H9 (cell line): ENCODE results near the gene KDM2B. TPM values are rescaled to one million over a fixed set of nuclear protein-coding genes. Genes with fewer than 3 reads are reported as not detected.

ENCODE experiments used
- DNase-seq: peaks from one replicate; pipeline ENCODE4 v3.0.0-alpha.2; 2017
- H2AFZ ChIP-seq: one replicate; pipeline ENCODE4 v1.6.1; 2013; ENCODE audit warnings: mild to moderate bottlenecking, low read length, control low read depth, moderate library complexity
- H2AK5ac ChIP-seq: 2 replicates; pipeline ENCODE4 v1.6.1; 2013; ENCODE audit warnings: low read length, control low read depth, mixed read lengths; ENCODE audit not compliant: insufficient read length
- H2BK120ac ChIP-seq: one replicate; pipeline ENCODE4 v1.6.1; 2013; ENCODE audit warnings: low read depth, mild to moderate bottlenecking, low read length, control low read depth, inconsistent platforms; ENCODE audit not compliant: poor library complexity, severe bottlenecking
- H2BK12ac ChIP-seq: 2 replicates; pipeline ENCODE4 v1.6.1; 2013; ENCODE audit warnings: low read length, control low read depth, mixed read lengths, low read depth; ENCODE audit not compliant: insufficient read length
- H2BK15ac ChIP-seq: 2 replicates; pipeline ENCODE4 v1.6.1; 2013; ENCODE audit warnings: low read depth, low read length, control low read depth
- H2BK20ac ChIP-seq: one replicate; pipeline ENCODE4 v1.6.1; 2013; ENCODE audit warnings: low read depth, mild to moderate bottlenecking, low read length, control low read depth, inconsistent platforms; ENCODE audit not compliant: poor library complexity, severe bottlenecking
- H2BK5ac ChIP-seq: 2 replicates; pipeline ENCODE4 v1.6.1; 2013; ENCODE audit warnings: low read length, control low read depth, mixed read lengths; ENCODE audit not compliant: insufficient read length
- H3K14ac ChIP-seq: 2 replicates; pipeline ENCODE4 v1.6.1; 2013; ENCODE audit warnings: low read length, control low read depth; ENCODE audit not compliant: insufficient read depth
- H3K18ac ChIP-seq: 2 replicates; pipeline ENCODE4 v1.6.1; 2013; ENCODE audit warnings: low read depth, mild to moderate bottlenecking, mixed read lengths, low read length, control low read depth; ENCODE audit not compliant: insufficient read length
- H3K23ac ChIP-seq: 2 replicates; pipeline ENCODE4 v1.6.1; 2013; ENCODE audit warnings: low read length, control low read depth, mixed read lengths, low read depth; ENCODE audit not compliant: insufficient read length
- H3K23me2 ChIP-seq: 2 replicates; pipeline ENCODE4 v1.6.1; 2013; ENCODE audit warnings: low read depth, mild to moderate bottlenecking, mixed read lengths, low read length, control low read depth; ENCODE audit not compliant: insufficient read length, poor library complexity, severe bottlenecking
- H3K27ac ChIP-seq: 2 replicates; pipeline ENCODE4 v1.5.1; 2013; ENCODE audit warnings: low read length, control low read depth, mixed read lengths, low read depth; ENCODE audit not compliant: insufficient read length
- H3K27me3 ChIP-seq: 2 replicates; pipeline ENCODE4 v1.6.1; 2013; ENCODE audit warnings: low read length, control low read depth, inconsistent platforms; ENCODE audit not compliant: insufficient read depth
- H3K4ac ChIP-seq: 2 replicates; pipeline ENCODE4 v1.6.1; 2013; ENCODE audit warnings: low read depth, mild to moderate bottlenecking, control low read depth, inconsistent platforms, low read length, moderate library complexity
- H3K4me1 ChIP-seq: 2 replicates; pipeline ENCODE4 v1.6.1; 2013; ENCODE audit warnings: low read length, control low read depth, inconsistent platforms; ENCODE audit not compliant: insufficient read depth
- H3K4me2 ChIP-seq: 2 replicates; pipeline ENCODE4 v1.6.1; 2013; ENCODE audit warnings: low read length, control low read depth, mixed read lengths; ENCODE audit not compliant: insufficient read length, insufficient read depth
- H3K56ac ChIP-seq: 2 replicates; pipeline ENCODE4 v1.6.1; 2013; ENCODE audit warnings: low read depth, mild to moderate bottlenecking, mixed read lengths, low read length, control low read depth; ENCODE audit not compliant: insufficient read length
- H3K79me1 ChIP-seq: 2 replicates; pipeline ENCODE4 v1.6.1; 2013; ENCODE audit warnings: low read depth, mild to moderate bottlenecking, moderate library complexity, low read length, control low read depth, inconsistent platforms; ENCODE audit not compliant: insufficient read depth, poor library complexity, severe bottlenecking
- H3K79me2 ChIP-seq: 2 replicates; pipeline ENCODE4 v1.6.1; 2013; ENCODE audit warnings: low read length, control low read depth, inconsistent platforms; ENCODE audit not compliant: insufficient read depth
- H3K9ac ChIP-seq: 2 replicates; pipeline ENCODE4 v1.6.1; 2013; ENCODE audit warnings: low read length, control low read depth, mixed read lengths; ENCODE audit not compliant: insufficient read length; ENCODE audit errors: extremely low read depth
- H3K9me3 ChIP-seq: one replicate; pipeline ENCODE4 v1.6.1; 2013; ENCODE audit warnings: low read depth, low read length, inconsistent platforms; ENCODE audit not compliant: control insufficient read depth
- H3T11ph ChIP-seq: one replicate; pipeline ENCODE4 v1.6.1; 2013; ENCODE audit warnings: mild to moderate bottlenecking, low read length, control low read depth, inconsistent platforms
- H4K20me1 ChIP-seq: one replicate; pipeline ENCODE4 v1.6.1; 2013; ENCODE audit not compliant: control insufficient read depth, insufficient read length, insufficient read depth
- H4K5ac ChIP-seq: 2 replicates; pipeline ENCODE4 v1.6.1; 2013; ENCODE audit warnings: low read depth, mild to moderate bottlenecking, mixed read lengths, low read length, control low read depth; ENCODE audit not compliant: insufficient read length
- H4K8ac ChIP-seq: replicated peaks from 2 replicates; pipeline ENCODE4 v1.6.1; 2013; ENCODE audit warnings: low read length, control low read depth, mixed read lengths, low read depth; ENCODE audit not compliant: insufficient read length
- H4K91ac ChIP-seq: 2 replicates; pipeline ENCODE4 v1.6.1; 2013; ENCODE audit warnings: low read depth, mild to moderate bottlenecking, moderate library complexity, mixed read lengths, low read length, control low read depth; ENCODE audit not compliant: insufficient read length
- H3K27ac Mint-ChIP-seq, 3 experiments: 2 replicates in 2 of 3; 3 replicates in 1 of 3; pipeline ENCODE4 v1.8.0; 2020 to 2021; ENCODE audit warnings: mixed read lengths in 3 of 3, mild to moderate bottlenecking in 1 of 3, moderate library complexity in 1 of 3
- H3K27me3 Mint-ChIP-seq: 2 replicates; pipeline ENCODE4 v1.8.0; 2021; ENCODE audit warnings: low read depth, mild to moderate bottlenecking, moderate library complexity, mixed read lengths
- H3K36me3 Mint-ChIP-seq, 3 experiments: 2 replicates in 2 of 3; 3 replicates in 1 of 3; pipeline ENCODE4 v1.8.0; 2020 to 2021; ENCODE audit warnings: low read depth in 3 of 3, mixed read lengths in 3 of 3; ENCODE audit not compliant: insufficient read depth in 1 of 3
- H3K4me1 Mint-ChIP-seq, 2 experiments: 2 replicates each; pipeline ENCODE4 v1.8.0; 2020; ENCODE audit warnings: mixed read lengths in 2 of 2
- H3K4me3 Mint-ChIP-seq, 2 experiments: 2 replicates in 1 of 2; 3 replicates in 1 of 2; pipeline ENCODE4 v1.8.0; 2020 to 2021; ENCODE audit warnings: mild to moderate bottlenecking in 2 of 2, mixed read lengths in 2 of 2, moderate library complexity in 1 of 2
- H3K9me3 Mint-ChIP-seq, 2 experiments: 2 replicates in 1 of 2; 3 replicates in 1 of 2; pipeline ENCODE4 v1.8.0; 2020; ENCODE audit warnings: mild to moderate bottlenecking in 2 of 2, mixed read lengths in 2 of 2, moderate library complexity in 1 of 2
- CTCF ChIP-seq: fragments of 200-600 bp; sonication (generic); conservative IDR thresholded peaks from 3 replicates; pipeline ENCODE4 v1.8.0; 2021; ENCODE audit warnings: antibody characterized with exemption, mild to moderate bottlenecking
- WGBS: extraction: QIAGEN DNeasy Blood & Tissue Kit; methylation state at CpG from one replicate; pipeline ENCODE4 v1.1.7; 2013; ENCODE audit warnings: missing lambda C conversion rate, low lambda C conversion rate, mixed read lengths; ENCODE audit not compliant: insufficient read length; ENCODE audit errors: extremely low coverage; 5-methylcytosine and 5-hydroxymethylcytosine counted together
- total RNA-seq: library from RNA; stranded (reverse); gene quantifications from 2 replicates; pipeline ENCODE4 v1.2.1, GENCODE V29; 2021

The KDM2B gene
- total RNA-seq, 1 experiment from 2014 or later: 143 TPM

GRCh38 chr12:121400332-121401139 is 180.3 kb downstream of the KDM2B start:
- Histone ChIP-seq H4K5ac (no peak overlapping the region), H3K23ac (no peak overlapping the region), H4K8ac (no peak overlapping the region), H2AK5ac (no peak overlapping the region), H3K27ac (no peak overlapping the region), H2AFZ (no peak overlapping the region), H3K4me2 (peak overlapping the region; percentile 97), H2BK20ac (no peak overlapping the region), H4K91ac (no peak overlapping the region), H3K4me1 (no peaks in the 10 kb centered on the region), H3K14ac (peak overlapping the region; percentile 83; the same call in 1 of the 2 replicates), H3K9me3 (no peaks in the 10 kb centered on the region), H3K4ac (no peak overlapping the region; the same call in 1 of the 2 replicates), H3T11ph (no peak overlapping the region), H3K27me3 (no peaks in the 10 kb centered on the region), H3K18ac (peak overlapping the region; percentile 71), H2BK120ac (no peak overlapping the region), H3K79me2 (peaks cover 13% of the 10 kb centered on the region), H3K23me2 (peaks cover 8% of the 10 kb centered on the region), H2BK5ac (no peak overlapping the region), H4K20me1 (no peaks in the 10 kb centered on the region), H3K56ac (no peak overlapping the region), H3K79me1 (peaks cover 4% of the 10 kb centered on the region), H2BK15ac (no peak overlapping the region), H2BK12ac (no peak overlapping the region), H3K9ac (peak overlapping the region; percentile 80)
- H3K9me3 Mint-ChIP-seq: no peaks in the 10 kb centered on the region
- H3K27me3 Mint-ChIP-seq: no peaks in the 10 kb centered on the region
- no CpG with 5 or more reads among the region's 48 CpGs for WGBS
- TF ChIP-seq CTCF: no peak; the same call in 2 of the 3 replicates
- peaks cover 5 to 26% (median 23%) of the 10 kb centered on the region in 3 experiments; a peak in 4 of 7 replicates for H3K36me3 Mint-ChIP-seq
- peak overlapping the region; percentile 93 to 99 (median 98) for H3K27ac Mint-ChIP-seq
- H3K4me3 Mint-ChIP-seq: peak overlapping the region; percentile 91 to 96
- peak; percentile 55 for DNase-seq
- peaks cover 16 to 23% of the 10 kb centered on the region in 2 experiments for H3K4me1 Mint-ChIP-seq
